ENCODE data around the gene WWOX. TPM values are rescaled to one million over a fixed set of nuclear protein-coding genes. Genes with fewer than 3 reads are reported as not detected.

WWOX gene
- total and polyA plus RNA-seq, 2 of the 13 experiments (the other 11 are each of a cell fraction or from before 2014, with no cell fraction given) = 9.1 to 37.4 TPM

GRCh38 chr16:79101491-79101890 lies 1002.0 kb downstream of the WWOX start:
- H3K4me3 ChIP-seq (replicated peaks in 1 of 3; ENCODE audit: insufficient read depth in 1 of 3, low read depth in 2 of 3, low read length in 3 of 3) = no peak overlapping the region
- no peaks in the 10 kb centered on the region for H4K20me1 ChIP-seq (ENCODE audit: insufficient read depth, low read length)
- FAIRE-seq (no peak), ATAC-seq (no peak), DNase-seq (ENCODE audit: low spot score) (no peak)
- 0 out of 5 replicates have a peak, but pooled peaks cover 0 to 3% of the 10 kb centered on the region in 2 experiments for H3K27me3 ChIP-seq (ENCODE audit: control insufficient read depth in 1 of 2, insufficient read depth in 2 of 2, low read length in 2 of 2)
- no peak overlapping the region for H3K9ac ChIP-seq (ENCODE audit: insufficient read depth, low read depth, low read length)
- no peak overlapping the region for H2AFZ ChIP-seq (ENCODE audit: low read length)
- TF ChIP-seq HNRNPL (IDR thresholded peaks at IDR 0.05; ENCODE audit: low read depth, low read length) (no peak), KLF9 (CRISPR knock-in tag; IDR thresholded peaks at IDR 0.05; ENCODE audit: low read depth) (no peak), ZMYM3 (CRISPR knock-in tag; IDR thresholded peaks at IDR 0.05) (no peak), ZNF552 (CRISPR knock-in tag; IDR thresholded peaks at IDR 0.05; ENCODE audit: borderline replicate concordance) (no peak), SCMH1 (CRISPR knock-in tag; IDR thresholded peaks at IDR 0.05; ENCODE audit: borderline replicate concordance) (no peak), YEATS4 (CRISPR knock-in tag; IDR thresholded peaks at IDR 0.05; ENCODE audit: borderline replicate concordance) (no peak), TBL1XR1 (IDR thresholded peaks at IDR 0.05; ENCODE audit: borderline replicate concordance, low read length, partially characterized antibody) (no peak), KLF15 (CRISPR knock-in tag; IDR thresholded peaks at IDR 0.05; ENCODE audit: borderline replicate concordance) (no peak), ATF6 (CRISPR knock-in tag; conservative IDR thresholded peaks at IDR 0.05) (no peak), ZNF138 (CRISPR knock-in tag; IDR thresholded peaks at IDR 0.05; ENCODE audit: low read depth) (no peak), ZNF362 (CRISPR knock-in tag; IDR thresholded peaks at IDR 0.05; ENCODE audit: borderline replicate concordance) (no peak), ZEB1 (IDR thresholded peaks at IDR 0.05; ENCODE audit: insufficient replicate concordance, low read depth) (no peak), NR3C1 (CRISPR knock-in tag; IDR thresholded peaks at IDR 0.05) (no peak), MNT (IDR thresholded peaks at IDR 0.05) (no peak)
- H3K79me2 ChIP-seq (ENCODE audit: insufficient read depth, low read length) = no peaks in the 10 kb centered on the region
- 50% methylated on average over 5 of the region's 5 CpGs for WGBS (ENCODE audit: low lambda C conversion rate)
- in situ Hi-C loops (cut with HindIII; ENCODE audit: extremely low pct_ligation_motif_present, low pct_unique_long_range_greater_than_20kb) = no loop called here
- no peaks in the 10 kb centered on the region for H3K4me1 ChIP-seq (ENCODE audit: insufficient read depth, low read length)
- ChIA-PET POLR2A (no interaction called here), CTCF (ENCODE audit: low intra/inter-chr PET ratio, low total read pairs) (no interaction called here)
- H3K9me3 ChIP-seq (ENCODE audit: low read length) = no peaks in the 10 kb centered on the region
- no peak overlapping the region for H3K27ac ChIP-seq (ENCODE audit: extremely low read length, insufficient read depth, low read length)
- H3K36me3 ChIP-seq (replicated peaks in 1 of 2; ENCODE audit: control insufficient read depth in 1 of 2, insufficient read depth in 2 of 2, low read length in 2 of 2) = no peaks in the 10 kb centered on the region
- no peak overlapping the region for H3K4me2 ChIP-seq (ENCODE audit: low read depth, low read length)
- no TSS peak for BruUV-seq (replicated peaks)
- intact Hi-C loops (cut with micrococcal nuclease; ENCODE audit: unreplicated experiment) = no loop called here
